Peyer's patch (tissue), 4 donors: ENCODE data around the gene COL28A1. TPM values are rescaled to one million over a fixed set of nuclear protein-coding genes. Genes with fewer than 3 reads are reported as not detected.

Experiments used
- DNase-seq, 3 donors: peaks; one replicate each; pipeline ENCODE4 v3.0.0-alpha.2; 2017 to 2019
- H3K27ac ChIP-seq, 4 donors: fragments of 200-600 bp; sonication (generic); one replicate each; pipeline ENCODE4 v1.5.1; 2016 to 2019
- H3K27me3 ChIP-seq, 2 donors: fragments of 200-600 bp; sonication (generic); one replicate each; pipeline ENCODE4 v1.5.1; 2019
- H3K36me3 ChIP-seq, 3 donors: fragments of 200-600 bp; sonication (generic); one replicate each; pipeline ENCODE4 v1.5.1; 2016 to 2019
- H3K4me1 ChIP-seq, 4 donors: fragments of 200-600 bp; sonication (generic); one replicate each; pipeline ENCODE4 v1.5.1; 2016 to 2019
- H3K4me3 ChIP-seq, 4 donors: fragments of 200-600 bp; sonication (generic); 1 replicate in 3 of 4; 2 replicates in 1 of 4; pipeline ENCODE4 v1.5.1; 2016 to 2019; ENCODE audit warnings: mild to moderate bottlenecking in 1 of 4
- H3K9me3 ChIP-seq, 4 donors: fragments of 200-600 bp; sonication (generic); one replicate each; pipeline ENCODE4 v1.5.1; 2016 to 2019; ENCODE audit warnings: mild to moderate bottlenecking in 1 of 4
- POLR2A ChIP-seq, 2 donors: fragments of 450-650 bp; IDR thresholded peaks; one replicate each; pipeline ENCODE4 v1.5.1; 2017; ENCODE audit warnings: antibody characterized with exemption in 2 of 2, mild to moderate bottlenecking in 2 of 2, moderate library complexity in 2 of 2
- total RNA-seq, 4 donors: library from RNA; depleted of rRNA; stranded (reverse); fragments of >200 nt; gene quantifications; one replicate each; pipeline ENCODE4 v1.1.0, GENCODE V29; 2016
- TF ChIP-seq, protein P1 (sequence below), 6 experiments: fragments of 450-650 bp in 4 of 6; fragments of 200-600 bp in 2 of 6; sonication (generic) in 1 of 6; IDR thresholded peaks; one replicate each; pipeline ENCODE4 v1.5.1; 2017 to 2019; ENCODE audit warnings: antibody characterized with exemption in 6 of 6, mild to moderate bottlenecking in 3 of 6, moderate library complexity in 1 of 6

Gene COL28A1
- total RNA-seq, 4 donors from 2014 or later = 1.4 to 5.8 (median 1.9) TPM

DNA sequence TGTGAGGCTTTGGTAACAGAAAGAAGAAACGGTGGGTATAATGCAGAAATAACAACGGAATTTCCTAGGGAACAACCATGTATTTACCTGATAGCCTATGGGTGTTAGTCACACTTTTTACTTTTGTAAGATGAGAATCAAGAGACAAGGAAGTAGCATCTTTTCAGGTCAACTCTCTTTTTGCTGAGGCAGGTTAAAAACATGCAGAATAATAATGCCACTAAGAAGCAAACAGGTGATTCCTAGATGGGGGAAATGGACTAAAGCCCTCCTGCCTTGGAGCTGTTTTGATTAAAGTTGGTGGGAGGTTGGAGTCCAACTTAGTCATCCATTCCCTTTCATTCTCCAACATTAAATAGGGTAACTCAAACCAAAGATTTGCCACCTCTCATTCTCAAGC is 2.0 kb upstream of the COL28A1 start:
- Histone ChIP-seq H3K27ac (no peak overlapping the region), H3K36me3 (no peaks in the 10 kb centered on the region), H3K4me1 (no peaks in the 10 kb centered on the region), H3K4me3 (no peak overlapping the region), H3K9me3 (no peaks in the 10 kb centered on the region), H3K27me3 (no peaks in the 10 kb centered on the region)
- TF ChIP-seq, protein P1, sequence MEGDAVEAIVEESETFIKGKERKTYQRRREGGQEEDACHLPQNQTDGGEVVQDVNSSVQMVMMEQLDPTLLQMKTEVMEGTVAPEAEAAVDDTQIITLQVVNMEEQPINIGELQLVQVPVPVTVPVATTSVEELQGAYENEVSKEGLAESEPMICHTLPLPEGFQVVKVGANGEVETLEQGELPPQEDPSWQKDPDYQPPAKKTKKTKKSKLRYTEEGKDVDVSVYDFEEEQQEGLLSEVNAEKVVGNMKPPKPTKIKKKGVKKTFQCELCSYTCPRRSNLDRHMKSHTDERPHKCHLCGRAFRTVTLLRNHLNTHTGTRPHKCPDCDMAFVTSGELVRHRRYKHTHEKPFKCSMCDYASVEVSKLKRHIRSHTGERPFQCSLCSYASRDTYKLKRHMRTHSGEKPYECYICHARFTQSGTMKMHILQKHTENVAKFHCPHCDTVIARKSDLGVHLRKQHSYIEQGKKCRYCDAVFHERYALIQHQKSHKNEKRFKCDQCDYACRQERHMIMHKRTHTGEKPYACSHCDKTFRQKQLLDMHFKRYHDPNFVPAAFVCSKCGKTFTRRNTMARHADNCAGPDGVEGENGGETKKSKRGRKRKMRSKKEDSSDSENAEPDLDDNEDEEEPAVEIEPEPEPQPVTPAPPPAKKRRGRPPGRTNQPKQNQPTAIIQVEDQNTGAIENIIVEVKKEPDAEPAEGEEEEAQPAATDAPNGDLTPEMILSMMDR (IDR thresholded peaks at IDR 0.05) = no peak
- no peak for TF ChIP-seq POLR2A (IDR thresholded peaks at IDR 0.05)
- no peak for DNase-seq

DNA sequence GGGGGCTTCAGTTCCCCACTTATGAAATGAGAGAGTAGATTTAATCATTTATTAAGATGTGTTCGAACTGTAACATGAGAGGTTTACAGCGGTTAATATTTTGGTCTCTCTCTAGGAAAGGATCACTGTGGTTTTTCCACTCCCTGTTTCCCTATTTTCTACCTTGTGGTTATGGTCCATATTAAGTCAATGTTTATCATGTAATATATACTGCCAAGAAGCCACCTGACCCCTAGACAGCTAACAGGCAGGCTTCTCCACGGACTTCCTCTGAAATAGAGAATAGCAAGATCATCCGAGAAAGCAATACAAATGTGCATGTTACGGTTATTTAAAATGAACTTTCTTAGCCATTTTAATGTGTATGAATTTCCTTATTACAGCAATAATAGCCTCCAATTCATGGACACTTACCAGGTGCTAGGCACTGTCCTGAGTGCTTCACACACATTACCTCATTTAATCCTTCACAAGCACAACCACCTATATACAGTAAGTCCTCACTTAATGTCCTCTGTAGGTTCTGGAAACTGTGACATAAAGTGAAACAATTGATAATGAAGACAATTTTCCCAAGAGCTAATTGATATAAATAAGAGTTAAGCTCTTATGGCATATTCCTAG is 835 bp upstream of the COL28A1 start:
- no peak for DNase-seq
- Histone ChIP-seq H3K4me3 (no peak overlapping the region), H3K27ac (no peak overlapping the region), H3K4me1 (no peaks in the 10 kb centered on the region), H3K27me3 (no peaks in the 10 kb centered on the region), H3K36me3 (no peaks in the 10 kb centered on the region), H3K9me3 (no peaks in the 10 kb centered on the region)
- TF ChIP-seq, protein P1 (IDR thresholded peaks at IDR 0.05) = no peak
- no peak for TF ChIP-seq POLR2A (IDR thresholded peaks at IDR 0.05)

DNA sequence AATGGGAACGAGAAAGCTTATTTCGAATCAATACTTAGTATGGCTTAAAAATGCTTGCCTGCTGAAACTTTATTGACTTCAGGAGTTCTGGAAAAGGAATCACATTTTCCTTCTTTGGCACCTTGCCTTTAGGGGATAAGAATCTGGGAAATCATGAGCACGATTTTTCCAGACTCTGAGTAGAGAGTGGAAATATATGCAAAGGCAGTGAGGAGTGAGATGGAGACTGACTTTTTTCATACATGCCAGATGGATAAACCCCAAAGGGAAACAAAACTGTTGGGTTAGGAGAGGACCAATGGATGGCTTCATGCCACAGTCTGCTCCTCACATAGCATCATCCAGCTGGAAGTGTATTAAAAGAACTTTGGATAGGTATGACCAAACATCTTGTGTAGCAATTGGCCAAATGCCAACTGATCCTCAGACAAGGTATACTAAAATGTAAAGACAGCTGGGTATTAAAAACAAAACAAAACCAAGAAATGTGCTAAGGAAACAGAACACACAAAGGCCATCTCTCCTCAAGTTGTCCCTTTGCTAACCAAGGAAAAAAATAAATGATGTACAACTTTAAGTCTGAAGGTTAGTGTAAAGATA is 1.7 kb downstream of the COL28A1 start:
- no peaks in the 10 kb centered on the region for H3K27me3 ChIP-seq
- H3K4me3 ChIP-seq = no peak overlapping the region
- H3K4me1 ChIP-seq = no peaks in the 10 kb centered on the region
- no peak for DNase-seq
- TF ChIP-seq, protein P1 (IDR thresholded peaks at IDR 0.05) = no peak
- no peak for TF ChIP-seq POLR2A (IDR thresholded peaks at IDR 0.05)
- H3K36me3 ChIP-seq = no peaks in the 10 kb centered on the region
- H3K9me3 ChIP-seq = no peaks in the 10 kb centered on the region
- H3K27ac ChIP-seq = no peak overlapping the region

DNA sequence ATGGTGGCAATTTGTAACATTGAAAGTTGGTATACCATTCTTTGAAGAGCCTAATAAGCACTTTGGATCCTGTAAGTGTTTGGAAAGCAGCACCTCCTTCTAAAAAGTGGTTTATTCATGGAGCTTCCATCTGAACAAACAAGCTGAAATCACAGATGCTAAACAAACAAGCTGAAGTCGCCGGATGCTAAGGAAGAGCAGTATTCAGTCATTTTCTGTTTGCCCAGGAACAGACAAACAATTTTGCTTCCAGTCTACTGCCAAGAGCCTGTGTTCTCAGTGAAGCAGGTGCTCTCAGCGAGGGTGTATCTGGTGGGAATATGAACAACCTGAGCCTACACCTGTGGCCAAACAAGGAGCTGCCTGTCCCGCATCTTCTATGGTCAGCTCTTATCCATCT is 6.3 kb downstream of the COL28A1 start:
- Histone ChIP-seq H3K4me1 (no peaks in the 10 kb centered on the region), H3K27me3 (no peaks in the 10 kb centered on the region), H3K4me3 (no peak overlapping the region), H3K9me3 (no peaks in the 10 kb centered on the region), H3K36me3 (no peaks in the 10 kb centered on the region), H3K27ac (no peak overlapping the region)
- TF ChIP-seq, protein P1 (IDR thresholded peaks at IDR 0.05) = no peak
- TF ChIP-seq POLR2A (IDR thresholded peaks at IDR 0.05) = no peak
- no peak for DNase-seq

DNA sequence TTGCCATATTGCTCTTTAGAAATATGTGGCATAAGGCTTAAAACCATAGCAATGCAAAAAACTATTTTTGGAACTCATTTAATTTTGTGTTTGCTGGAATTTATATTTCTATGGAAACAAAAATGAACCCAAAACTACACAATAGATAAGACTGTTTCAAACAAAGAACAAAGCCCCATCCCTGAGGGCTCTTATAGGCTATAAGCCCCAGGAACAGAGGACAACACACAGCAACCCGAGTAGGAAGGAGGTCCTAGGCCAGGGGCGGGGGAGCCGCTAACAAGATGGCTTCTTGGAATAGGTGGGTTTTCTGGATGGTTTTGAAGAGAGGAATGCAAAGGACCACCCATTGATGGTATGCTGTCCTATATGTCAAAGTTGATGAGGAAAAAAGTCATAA is 8.6 kb downstream of the COL28A1 start:
- Histone ChIP-seq H3K9me3 (no peaks in the 10 kb centered on the region), H3K4me1 (no peaks in the 10 kb centered on the region), H3K27ac (no peak overlapping the region), H3K27me3 (no peaks in the 10 kb centered on the region), H3K36me3 (no peaks in the 10 kb centered on the region), H3K4me3 (no peak overlapping the region)
- TF ChIP-seq, protein P1 (IDR thresholded peaks at IDR 0.05) = no peak
- TF ChIP-seq POLR2A (IDR thresholded peaks at IDR 0.05) = no peak
- DNase-seq = no peak
